AG04450 (cell line): ENCODE results near the gene ZFYVE28. TPM values are rescaled to one million over a fixed set of nuclear protein-coding genes. Genes with fewer than 3 reads are reported as not detected.

Experiments
- CTCF ChIA-PET: fragments of 300-600, 350-600 bp; formaldehyde crosslinking; extraction: SDS; loops from one replicate; lab custom pipeline; 2022; ENCODE audit warnings: antibody characterized with exemption, inconsistent platforms; lab: Charles Lee
- POLR2A ChIA-PET: fragments of 350-600 bp; formaldehyde crosslinking; extraction: SDS; loops from one replicate; lab custom pipeline; 2021; ENCODE audit warnings: antibody characterized with exemption, inconsistent platforms; lab: Yijun Ruan, JAX
- DNase-seq: peaks from one replicate; pipeline ENCODE4 v3.0.0-alpha.2; 2011; ENCODE audit warnings: low read depth, low spot score
- H3K27ac ChIP-seq: one replicate; pipeline ENCODE4 v1.5.1; 2012; ENCODE audit warnings: low read depth, low read length, control low read depth
- H3K27me3 ChIP-seq: one replicate; pipeline ENCODE4 v1.6.0; 2012; ENCODE audit warnings: low read length; ENCODE audit not compliant: control insufficient read depth, insufficient read depth
- H3K4me3 ChIP-seq: 2 replicates; pipeline ENCODE4 v1.5.1; 2011; ENCODE audit warnings: mild to moderate bottlenecking, low read depth, low read length, control low read depth
- H3K9me3 ChIP-seq: 2 replicates; pipeline ENCODE4 v1.5.1; 2012; ENCODE audit warnings: low read length; ENCODE audit not compliant: control insufficient read depth, insufficient read depth
- CTCF ChIP-seq: IDR thresholded peaks from 2 replicates; pipeline ENCODE4 v1.5.1; 2011; ENCODE audit warnings: low read depth, low read length, control low read depth, inconsistent platforms
- polyA plus RNA-seq: library from polyadenylated mRNA; depleted of rRNA; stranded (reverse); fragments of >200 nt; gene quantifications from 2 replicates; pipeline ENCODE4 v1.2.3, GENCODE V29; 2011

The ZFYVE28 gene
- polyA plus RNA-seq, 1 experiment: 2.2 TPM

GRCh38 chr4:2388429-2389182 is 29.8 kb downstream of the ZFYVE28 start:
- no peak for DNase-seq
- H3K27me3 ChIP-seq: peaks cover 72% of the 10 kb centered on the region
- H3K9me3 ChIP-seq: no peaks in the 10 kb centered on the region; the same call in 1 of the 2 replicates
- no peak overlapping the region for H3K27ac ChIP-seq
- no peak for TF ChIP-seq CTCF
- ChIA-PET POLR2A (no interaction called here), CTCF (no interaction called here)
- no peak overlapping the region for H3K4me3 ChIP-seq

- no peak for TF ChIP-seq CTCF
- CTCF ChIA-PET: no interaction called here
- H3K4me3 ChIP-seq: no peak overlapping the region
- H3K27me3 ChIP-seq: peaks cover 67% of the 10 kb centered on the region
- POLR2A ChIA-PET: interaction anchor here (0.7 kb wide), 1 partner anchor 126 kb away, joined by 3 read pairs; the partner anchor contains the start of gene MXD4
- DNase-seq: no peak
- H3K9me3 ChIP-seq: no peaks in the 10 kb centered on the region; the same call in 1 of the 2 replicates
- no peak overlapping the region for H3K27ac ChIP-seq
These were observed 30.6 kb downstream of the ZFYVE28 start for GRCh38 chr4:2387829-2388228.

- H3K27me3 ChIP-seq: peaks cover 63% of the 10 kb centered on the region
- ChIA-PET POLR2A (interaction anchor here (0.7 kb wide), 1 partner anchor 125 kb away, joined by 3 read pairs; the partner anchor contains the start of gene MXD4), CTCF (no interaction called here)
- H3K9me3 ChIP-seq: no peaks in the 10 kb centered on the region; the same call in 1 of the 2 replicates
- no peak for DNase-seq
- H3K27ac ChIP-seq: no peak overlapping the region
- no peak for TF ChIP-seq CTCF
- H3K4me3 ChIP-seq: no peak overlapping the region
These were observed 31.2 kb downstream of the ZFYVE28 start for GRCh38 chr4:2387218-2387617.

DNA sequence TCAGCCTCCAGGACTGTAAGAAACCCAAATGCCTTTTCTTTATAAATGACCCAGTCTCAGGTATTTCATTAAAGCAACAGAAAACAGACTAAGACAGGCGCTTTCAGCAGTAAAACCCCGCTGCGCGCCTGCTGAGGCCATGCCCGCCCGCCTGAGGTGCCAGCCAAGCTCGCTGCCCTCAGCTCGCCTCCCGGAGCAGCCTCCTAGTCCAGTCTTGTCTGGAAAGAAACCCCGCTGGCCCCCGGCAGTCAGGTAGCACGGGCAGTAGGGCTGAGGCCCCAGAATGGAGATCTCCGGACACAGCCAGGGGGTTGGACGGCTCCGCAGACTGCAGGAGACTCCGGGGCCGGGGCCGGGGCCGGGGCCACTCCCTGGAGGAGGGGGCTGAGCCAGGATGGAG is 31.7 kb downstream of the ZFYVE28 start:
- DNase-seq: no peak
- ChIA-PET CTCF (no interaction called here), POLR2A (no interaction called here)
- Histone ChIP-seq H3K4me3 (no peak overlapping the region), H3K27ac (no peak overlapping the region), H3K9me3 (peaks cover 1% of the 10 kb centered on the region; the same call in 1 of the 2 replicates), H3K27me3 (peaks cover 62% of the 10 kb centered on the region)
- TF ChIP-seq CTCF: no peak

DNA sequence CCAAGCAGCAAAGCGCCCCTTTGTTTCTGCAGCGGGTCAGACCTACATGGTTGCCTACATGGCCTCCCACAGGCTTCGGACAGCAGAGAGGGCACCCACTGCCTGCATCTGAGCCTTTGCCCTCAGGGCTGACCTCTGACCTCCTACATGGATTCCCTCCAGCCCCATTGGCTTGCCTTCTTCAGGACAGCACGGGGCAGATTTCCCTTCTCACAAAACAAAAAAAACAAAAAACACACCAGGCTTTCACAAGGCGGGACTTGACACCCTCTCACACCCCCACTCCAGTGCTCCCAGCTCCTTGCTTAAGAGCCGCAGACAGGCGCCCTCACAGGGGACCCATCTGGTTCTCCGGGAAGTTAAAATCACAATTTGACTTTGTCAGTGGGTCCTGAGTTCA is 32.9 kb downstream of the ZFYVE28 start:
- Histone ChIP-seq H3K9me3 (peaks cover 7% of the 10 kb centered on the region; the same call in 1 of the 2 replicates), H3K27me3 (peaks cover 58% of the 10 kb centered on the region), H3K4me3 (no peak overlapping the region), H3K27ac (no peak overlapping the region)
- CTCF ChIA-PET: no interaction called here
- TF ChIP-seq CTCF: no peak
- POLR2A ChIA-PET: no interaction called here
- DNase-seq: no peak
